ENCODE data around the gene NME9.

NME9 gene

GRCh38 chr3:138331143-138331894 is 1.7 kb upstream of the NME9 start:
- Histone ChIP-seq H3K79me2 (ENCODE audit: low read length) (no peaks in the 10 kb centered on the region), H3K9me3 (replicated peaks; ENCODE audit: insufficient read depth, low read length) (no peaks in the 10 kb centered on the region), H3K36me3 (replicated peaks; ENCODE audit: insufficient read depth, low read length) (no peaks in the 10 kb centered on the region), H3F3A (ENCODE audit: insufficient read depth, low read length) (no peaks in the 10 kb centered on the region), H3K4me2 (ENCODE audit: low read depth, low read length) (no peak overlapping the region), H2AFZ (ENCODE audit: low read length) (no peak overlapping the region), H3K27me3 (replicated peaks; ENCODE audit: insufficient read depth, low read length) (0 out of 2 replicates have a peak, but pooled peaks cover 9% of the 10 kb centered on the region), H3K9me2 (replicated peaks; ENCODE audit: insufficient read depth, low read length) (no peaks in the 10 kb centered on the region), H3K27ac (ENCODE audit: low read length) (no peak overlapping the region), H3K4me3 (ENCODE audit: low read length) (no peak overlapping the region), H3K4me1 (ENCODE audit: low read length) (peaks cover 6% of the 10 kb centered on the region; the same call in 1 of the 2 replicates), H4K20me1 (ENCODE audit: insufficient read depth, low read length) (no peaks in the 10 kb centered on the region), H3K9ac (ENCODE audit: low read length) (no peak overlapping the region)
- peak; percentile 19 for DNase-seq
- TF ChIP-seq CTCF (IDR thresholded peaks at IDR 0.05; ENCODE audit: low read length) (peak; percentile 30), EZH2 (optimal IDR thresholded peaks at IDR 0.05; ENCODE audit: low read depth, low read length) (no peak), EZH2phosphoT487 (IDR thresholded peaks at IDR 0.05; ENCODE audit: low read length) (no peak)

- no peak overlapping the region for H3K27ac ChIP-seq (ENCODE audit: low read length)
- no peak for DNase-seq
- H3F3A ChIP-seq (ENCODE audit: insufficient read depth, low read length), result no peaks in the 10 kb centered on the region
- H3K9me2 ChIP-seq (replicated peaks; ENCODE audit: insufficient read depth, low read length), result no peaks in the 10 kb centered on the region
- no peaks in the 10 kb centered on the region for H3K36me3 ChIP-seq (replicated peaks; ENCODE audit: insufficient read depth, low read length)
- peak overlapping the region; percentile 100 for H3K4me2 ChIP-seq (ENCODE audit: low read depth, low read length)
- H3K9ac ChIP-seq (ENCODE audit: low read length), result no peak overlapping the region
- no peak for TF ChIP-seq CTCF (IDR thresholded peaks at IDR 0.05; ENCODE audit: low read length)
- peaks cover 6% of the 10 kb centered on the region; the same call in 1 of the 2 replicates for H3K4me1 ChIP-seq (ENCODE audit: low read length)
- H3K4me3 ChIP-seq (ENCODE audit: low read length), result peak overlapping the region; percentile 75
- H4K20me1 ChIP-seq (ENCODE audit: insufficient read depth, low read length), result no peaks in the 10 kb centered on the region
- H3K27me3 ChIP-seq (replicated peaks; ENCODE audit: insufficient read depth, low read length), result 0 out of 2 replicates have a peak, but pooled peaks cover 9% of the 10 kb centered on the region
- no peaks in the 10 kb centered on the region for H3K79me2 ChIP-seq (ENCODE audit: low read length)
- no peaks in the 10 kb centered on the region for H3K9me3 ChIP-seq (replicated peaks; ENCODE audit: insufficient read depth, low read length)
- H2AFZ ChIP-seq (ENCODE audit: low read length), result peak overlapping the region; percentile 90
Observed at GRCh38 chr3:138329984-138330293, 288 bp upstream of the NME9 start.

DNA sequence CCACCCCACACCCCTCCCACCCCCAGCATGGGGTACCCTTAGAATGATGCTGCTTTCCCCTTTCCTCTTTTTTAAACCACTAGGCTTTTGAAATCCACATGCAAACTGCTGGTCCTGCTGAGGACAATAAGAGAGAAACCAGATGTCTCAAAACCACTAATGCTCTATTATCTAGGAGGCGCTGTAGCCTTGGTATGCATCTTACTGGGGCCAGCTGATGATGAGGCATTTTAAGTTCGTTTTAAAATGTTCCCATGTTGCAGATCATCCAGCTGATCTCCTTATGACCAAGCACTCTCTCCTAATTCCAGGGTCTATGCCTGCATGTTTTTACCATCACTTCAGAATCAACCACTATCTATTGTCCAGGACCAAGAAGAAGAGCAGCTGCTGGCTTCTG is 1.3 kb downstream of the NME9 start:
- H3K36me3 ChIP-seq (replicated peaks; ENCODE audit: insufficient read depth, low read length), result no peaks in the 10 kb centered on the region
- H3K4me2 ChIP-seq (ENCODE audit: low read depth, low read length), result no peak overlapping the region; the same call in 1 of the 2 replicates
- no peak overlapping the region for H3K9ac ChIP-seq (ENCODE audit: low read length)
- H4K20me1 ChIP-seq (ENCODE audit: insufficient read depth, low read length), result no peaks in the 10 kb centered on the region
- H3K27ac ChIP-seq (ENCODE audit: low read length), result no peak overlapping the region
- H3F3A ChIP-seq (ENCODE audit: insufficient read depth, low read length), result no peaks in the 10 kb centered on the region
- H2AFZ ChIP-seq (ENCODE audit: low read length), result no peak overlapping the region
- peaks cover 6% of the 10 kb centered on the region; the same call in 1 of the 2 replicates for H3K4me1 ChIP-seq (ENCODE audit: low read length)
- no peak for TF ChIP-seq EZH2phosphoT487 (IDR thresholded peaks at IDR 0.05; ENCODE audit: low read length)
- TF ChIP-seq CTCF (IDR thresholded peaks at IDR 0.05; ENCODE audit: low read length), result peak; percentile 23
- H3K4me3 ChIP-seq (ENCODE audit: low read length), result no peak overlapping the region
- H3K9me3 ChIP-seq (replicated peaks; ENCODE audit: insufficient read depth, low read length), result no peaks in the 10 kb centered on the region
- H3K9me2 ChIP-seq (replicated peaks; ENCODE audit: insufficient read depth, low read length), result no peaks in the 10 kb centered on the region
- 0 out of 2 replicates have a peak, but pooled peaks cover 9% of the 10 kb centered on the region for H3K27me3 ChIP-seq (replicated peaks; ENCODE audit: insufficient read depth, low read length)
- H3K79me2 ChIP-seq (ENCODE audit: low read length), result no peaks in the 10 kb centered on the region
- peak; percentile 12 for DNase-seq

All from MM.1S (cell line).